HG03439 (cell line): ENCODE data around the gene TTC39B.

Experiments used
- ATAC-seq: cut with Tn5 transposase; IDR thresholded peaks from one replicate; pipeline ENCODE4 v1.9.1; 2021; ENCODE audit warnings: mild to moderate bottlenecking, moderate library complexity; ENCODE audit not compliant: unreplicated experiment

The TTC39B gene

GRCh38 chr9:15305470-15305869, 1.5 kb downstream of the TTC39B start:
- ATAC-seq = no peak

GRCh38 chr9:15304632-15305031, 2.4 kb downstream of the TTC39B start:
- no peak for ATAC-seq

- ATAC-seq = no peak
Measured at GRCh38 chr9:15300218-15300617, 6.8 kb downstream of the TTC39B start.

DNA sequence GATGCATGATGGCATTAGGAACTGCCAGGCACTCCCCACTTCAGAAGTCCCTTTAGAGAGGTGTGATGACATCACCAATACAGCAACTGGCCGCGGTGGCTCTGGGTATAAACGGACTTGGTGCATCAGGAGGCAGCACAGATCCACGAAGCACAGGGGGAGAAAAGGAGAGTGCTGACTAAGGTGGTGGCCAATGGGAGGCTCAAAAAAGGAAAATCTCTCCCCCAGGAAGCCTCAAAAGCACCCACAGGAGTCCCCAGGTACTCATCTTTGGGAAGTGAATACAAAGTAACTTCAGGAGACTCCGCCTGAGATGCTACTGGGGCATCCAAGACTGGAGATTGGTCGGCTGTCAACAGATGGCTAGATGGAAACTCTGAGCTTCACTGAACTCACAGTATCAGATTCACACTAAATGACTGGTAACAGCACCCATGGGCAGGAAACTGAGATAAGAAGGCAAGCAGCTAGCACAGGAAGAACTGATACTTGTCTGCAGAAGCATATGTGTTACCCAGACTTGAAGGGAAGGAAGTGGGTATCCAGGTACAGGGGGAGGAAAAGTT, 7.6 kb downstream of the TTC39B start:
- peak; percentile 69 for ATAC-seq

- no peak for ATAC-seq
Measured at GRCh38 chr9:15298362-15298761, 8.7 kb downstream of the TTC39B start.

GRCh38 chr9:15295761-15296405, 11.1 kb downstream of the TTC39B start:
- no peak for ATAC-seq

DNA sequence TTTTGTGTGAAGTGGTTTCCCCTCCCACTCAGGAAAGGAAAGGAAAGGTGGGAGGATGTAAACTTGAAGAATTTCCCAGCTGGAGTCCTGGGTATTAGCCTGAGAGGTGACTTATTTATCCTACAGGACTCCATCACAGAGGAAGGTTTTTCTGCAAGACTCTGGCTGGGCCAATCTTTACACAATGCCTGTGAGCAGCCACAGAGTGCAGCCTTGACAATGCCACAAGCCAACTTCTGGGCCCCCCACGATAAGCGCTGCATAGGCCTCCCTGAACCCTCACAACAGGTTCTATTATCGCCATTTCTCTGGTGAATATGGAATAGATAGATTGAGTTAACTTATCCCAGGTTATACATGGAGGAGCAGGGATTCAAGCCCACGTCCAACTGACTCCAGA, 12.4 kb downstream of the TTC39B start:
- ATAC-seq = no peak

DNA sequence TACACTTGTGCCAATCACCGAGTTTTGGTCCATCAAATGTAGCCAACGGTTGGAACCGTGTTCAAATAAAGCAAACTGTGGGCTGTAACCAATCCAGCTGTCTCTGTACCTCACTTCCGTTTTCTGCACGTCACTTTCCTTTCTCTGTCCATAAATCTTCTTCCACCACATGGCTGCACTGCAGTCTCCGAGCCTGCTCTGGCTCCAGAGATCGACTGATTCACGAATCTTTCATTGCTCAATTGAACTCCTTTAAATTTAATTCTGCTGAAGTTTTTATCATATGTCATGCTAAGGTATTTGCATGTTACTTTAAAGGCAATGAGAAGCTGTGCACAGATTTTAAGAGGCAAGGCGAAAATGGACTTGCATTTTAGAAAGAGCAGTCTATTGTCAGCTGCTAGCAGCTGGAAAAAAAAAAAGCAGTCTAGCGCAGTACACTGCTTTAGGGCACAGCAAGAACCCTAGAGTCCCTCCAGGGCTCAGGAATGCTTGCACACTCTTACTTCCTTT, 13.2 kb downstream of the TTC39B start:
- ATAC-seq = no peak

DNA sequence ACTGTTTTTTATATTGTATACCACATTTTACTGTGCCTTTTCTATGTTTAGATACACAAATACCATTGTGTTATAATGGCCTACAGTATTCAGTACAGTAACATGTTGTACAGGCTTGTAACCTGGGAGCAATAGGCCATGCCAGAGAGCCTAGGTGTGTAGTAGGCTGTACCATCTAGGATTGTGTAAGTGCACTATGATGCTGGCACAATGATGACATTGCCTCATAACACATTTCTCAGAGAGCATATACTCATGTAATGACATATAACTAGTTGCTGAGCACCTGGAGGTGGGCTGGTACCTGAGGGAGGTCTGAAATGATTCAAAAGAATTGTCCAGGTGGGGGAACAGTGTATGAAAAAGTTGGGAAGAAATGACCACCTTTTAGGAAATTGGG, 13.9 kb downstream of the TTC39B start:
- ATAC-seq = no peak

- ATAC-seq = no peak
Measured at GRCh38 chr9:15289603-15290002, 17.4 kb downstream of the TTC39B start.

- ATAC-seq = no peak
Measured at GRCh38 chr9:15287309-15287708, 19.7 kb downstream of the TTC39B start.

DNA sequence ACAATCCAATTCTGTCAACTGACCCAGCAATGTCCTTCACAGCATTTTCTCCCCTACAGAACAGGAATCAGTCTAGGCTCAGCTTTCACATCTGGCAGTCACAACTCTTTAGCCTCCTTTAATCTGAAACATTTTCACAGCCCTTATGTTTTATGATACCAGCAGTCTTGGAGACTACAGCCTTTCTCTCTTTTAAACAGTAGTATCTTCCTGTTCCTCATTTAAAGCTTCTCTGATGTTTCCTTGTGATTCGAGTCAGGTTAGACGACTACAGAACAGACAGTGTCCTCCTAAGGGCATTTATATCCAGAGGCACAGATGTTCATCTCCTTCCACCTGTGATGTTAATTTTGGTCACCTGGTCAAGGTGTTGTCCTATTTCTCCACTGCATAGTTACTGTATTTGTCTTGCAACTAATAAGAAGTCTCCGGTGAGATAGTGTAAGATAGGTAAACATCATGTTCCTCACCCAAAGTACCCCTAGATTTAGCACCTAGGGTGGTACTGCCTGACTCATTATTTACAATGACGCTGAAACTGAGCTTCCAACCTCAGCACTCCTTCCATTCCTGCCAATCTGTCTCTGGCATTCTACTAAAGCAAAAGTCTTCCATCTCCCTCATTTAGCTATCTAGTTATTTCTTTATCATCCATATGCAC, 20.7 kb downstream of the TTC39B start:
- ATAC-seq = no peak

DNA sequence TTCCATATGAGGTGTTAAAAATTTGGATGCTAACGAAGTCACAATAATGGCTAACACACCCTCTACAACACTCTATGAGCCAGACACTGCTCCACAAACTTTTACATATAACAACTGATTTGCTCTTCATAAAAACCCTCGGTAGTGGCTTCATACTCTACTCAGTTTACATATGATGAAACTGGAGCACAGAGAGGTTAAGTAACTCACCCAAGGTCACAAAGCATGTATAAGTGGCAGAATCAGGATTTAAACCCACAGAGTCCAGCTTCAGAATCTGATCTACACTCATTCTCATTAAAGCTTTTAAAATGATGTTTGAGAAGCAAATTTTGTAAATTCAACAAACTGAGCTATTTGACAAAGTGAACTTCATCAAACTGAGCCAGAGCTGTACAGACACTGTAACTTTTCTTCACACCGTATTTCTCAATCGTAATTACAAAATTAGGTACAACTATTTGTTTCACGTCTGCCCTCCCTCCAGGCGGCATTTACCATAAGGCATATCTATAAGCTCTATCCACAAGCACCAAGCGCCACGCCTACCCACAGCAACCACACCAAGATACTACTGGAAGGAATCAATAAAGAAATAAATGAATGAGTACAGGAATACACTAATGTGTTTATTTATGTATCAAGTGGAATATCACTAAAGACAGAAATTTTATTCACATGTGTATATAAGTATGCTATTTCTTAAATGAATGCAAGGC, 24.3 kb downstream of the TTC39B start:
- no peak for ATAC-seq

- no peak for ATAC-seq
Measured at GRCh38 chr9:15280647-15281046, 26.4 kb downstream of the TTC39B start.

GRCh38 chr9:15278839-15279238, 28.2 kb downstream of the TTC39B start:
- ATAC-seq = no peak

DNA sequence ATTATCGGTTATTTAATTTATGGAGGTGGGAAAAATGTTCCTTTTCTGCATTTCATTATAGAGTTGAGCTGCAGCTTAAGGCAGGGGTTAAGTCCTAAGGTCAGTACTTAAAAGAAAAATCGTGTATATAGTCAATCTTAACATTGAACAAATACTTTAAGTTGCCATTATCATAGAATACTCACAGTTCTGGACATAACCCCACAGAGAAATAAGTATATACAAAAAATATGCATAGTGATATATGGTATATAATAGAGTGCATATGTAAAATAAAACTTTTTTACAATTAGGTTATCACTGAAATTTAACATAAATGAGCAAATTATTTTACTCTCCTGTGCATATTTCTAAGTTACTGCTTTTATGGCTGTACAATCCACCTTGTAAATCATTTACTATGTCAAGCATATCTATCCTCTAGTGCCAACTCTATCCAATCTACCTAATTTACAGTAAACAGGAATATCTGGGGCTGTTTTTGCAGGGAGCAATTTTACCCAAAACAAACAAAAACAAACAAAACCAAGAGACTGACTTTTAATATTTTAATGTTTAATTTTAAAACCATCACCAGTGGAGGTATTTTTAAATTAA, 28.8 kb downstream of the TTC39B start:
- no peak for ATAC-seq

DNA sequence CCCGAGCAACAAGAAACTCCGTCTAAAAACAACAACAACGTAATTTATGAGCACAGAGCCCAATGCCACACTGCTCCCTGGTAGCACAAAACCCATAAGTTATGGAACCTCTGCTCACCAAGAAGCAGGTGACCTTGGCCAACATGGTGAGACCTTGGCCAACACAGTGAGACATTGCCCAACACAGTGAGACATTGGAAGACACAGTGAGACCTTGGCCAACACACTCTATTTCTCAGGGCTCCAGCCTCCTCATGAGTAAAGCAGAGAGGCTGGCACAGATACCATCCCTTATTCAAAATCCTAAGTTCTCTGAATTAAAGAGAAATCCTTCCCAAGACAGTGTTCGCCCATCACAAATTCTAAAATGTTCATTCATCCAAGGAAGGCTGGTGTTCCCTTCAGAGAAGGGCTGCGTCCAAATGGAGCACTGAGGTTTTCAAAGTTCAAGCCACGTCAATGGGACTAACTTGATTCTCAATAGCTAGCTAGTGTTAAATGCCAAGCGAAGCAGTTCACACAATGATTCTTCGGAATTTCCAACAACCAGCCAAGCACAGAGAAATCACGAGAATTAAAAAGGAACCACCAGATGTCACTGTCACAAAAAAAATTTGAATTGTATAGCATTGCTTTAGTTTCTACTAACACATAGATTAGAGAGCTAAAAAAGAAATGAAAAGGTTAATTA, 29.5 kb downstream of the TTC39B start:
- no peak for ATAC-seq

GRCh38 chr9:15276328-15276938, 30.6 kb downstream of the TTC39B start:
- ATAC-seq = no peak

DNA sequence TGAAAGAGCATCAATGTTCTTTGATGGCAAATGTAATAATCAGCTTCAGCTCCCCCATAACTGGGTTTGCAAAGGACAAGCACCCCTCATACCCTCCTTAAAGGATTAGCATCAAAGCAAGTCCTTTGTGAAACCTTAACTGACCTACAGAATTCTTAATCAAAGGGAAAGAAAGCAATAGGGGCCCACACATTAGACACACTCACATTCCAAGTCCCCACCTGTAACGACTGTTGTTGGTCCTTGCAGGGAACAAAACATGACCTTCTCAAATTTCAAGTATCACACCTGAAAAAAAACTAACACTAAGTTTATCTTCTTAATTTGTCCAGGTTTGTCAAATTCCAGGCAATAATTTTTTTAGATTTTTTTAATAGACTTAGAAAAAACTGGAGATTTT, 32.6 kb downstream of the TTC39B start:
- ATAC-seq = no peak

- ATAC-seq = no peak
Measured at GRCh38 chr9:15272377-15272928, 34.6 kb downstream of the TTC39B start.
